Breast epithelium (tissue), 4 donors: Measurements from ENCODE around the gene HNF4A. TPM values are rescaled to one million over a fixed set of nuclear protein-coding genes. Genes with fewer than 3 reads are reported as not detected.
"Not testable (repeated sequence)": the region's sequence is repeated elsewhere in the genome, so short reads cannot be mapped to it uniquely, and the experiment has no call there.

Experiments used
- DNase-seq, 2 donors: peaks; one replicate each; pipeline ENCODE4 v3.0.0-alpha.2; 2019; ENCODE audit warnings: low spot score in 2 of 2
- H3K27ac ChIP-seq, 2 donors: fragments of 200-600 bp; sonication (generic) in 1 of 2; one replicate each; pipeline ENCODE4 v1.5.1; 2016 to 2019; ENCODE audit warnings: mild to moderate bottlenecking in 1 of 2
- H3K27me3 ChIP-seq, 2 donors: fragments of 200-600 bp; sonication (generic) in 1 of 2; one replicate each; pipeline versions ENCODE4 v1.5.1 to v1.6.0; 2017 to 2019; ENCODE audit warnings: control low read depth in 1 of 2, mild to moderate bottlenecking in 1 of 2
- H3K36me3 ChIP-seq: fragments of 200-600 bp; one replicate; pipeline ENCODE4 v1.5.1; 2019
- H3K4me1 ChIP-seq, 2 donors: fragments of 200-600 bp; sonication (generic); one replicate each; pipeline ENCODE4 v1.5.1; 2016 to 2019; ENCODE audit warnings: control low read depth in 1 of 2
- H3K4me3 ChIP-seq, 3 donors: fragments of 200-600 bp; sonication (generic); 1 replicate in 2 of 3; 2 replicates in 1 of 3; pipeline ENCODE4 v1.5.1; 2016 to 2019; ENCODE audit warnings: mild to moderate bottlenecking in 3 of 3, moderate library complexity in 2 of 3
- H3K9me3 ChIP-seq, 2 donors: fragments of 200-600 bp; sonication (generic) in 1 of 2; one replicate each; pipeline ENCODE4 v1.5.1; 2016 to 2019; ENCODE audit warnings: control low read depth in 1 of 2
- CTCF ChIP-seq, 3 donors: fragments of 450-650 bp; IDR thresholded peaks; one replicate each; pipeline ENCODE4 v1.5.1; 2016 to 2017; ENCODE audit warnings: antibody characterized with exemption in 3 of 3, mild to moderate bottlenecking in 3 of 3, moderate library complexity in 3 of 3
- POLR2A ChIP-seq: fragments of 450-650 bp; IDR thresholded peaks from one replicate; pipeline ENCODE4 v1.6.1; 2016; ENCODE audit warnings: antibody characterized with exemption, mild to moderate bottlenecking, moderate library complexity
- POLR2AphosphoS5 ChIP-seq, 3 donors: sonication (generic); formaldehyde crosslinking; IDR thresholded peaks; one replicate each; pipeline ENCODE4 v1.6.1; 2017; ENCODE audit warnings: antibody characterized with exemption in 3 of 3
- intact Hi-C: fragments of 100-400 bp; cut with DNase I; formaldehyde crosslinking; loops from one replicate; pipeline ENCODE4 v1.15.1; 2023; ENCODE audit warnings: low total_unique reads
- total RNA-seq, 3 donors: library from RNA; depleted of rRNA; stranded (reverse); fragments of >200 nt; gene quantifications; one replicate each; pipeline ENCODE4 v1.1.0, GENCODE V29; 2016

The HNF4A gene
- total RNA-seq, 3 donors from 2014 or later, result 1.6 TPM; not detected in 2

GRCh38 chr20:44471481-44471882, 116.0 kb downstream of the HNF4A start:
- Histone ChIP-seq H3K4me3 (no peak overlapping the region), H3K9me3 (no peaks in the 10 kb centered on the region)
- DNase-seq, result no peak

GRCh38 chr20:44472283-44472682, 116.8 kb downstream of the HNF4A start:
- H3K4me1 ChIP-seq, H3K4me3 ChIP-seq, H3K27ac ChIP-seq, H3K9me3 ChIP-seq, H3K27me3 ChIP-seq, H3K36me3 ChIP-seq, DNase-seq: not testable (repeated sequence)
- intact Hi-C loops, result loop anchor here (10.0 kb wide), 1 partner anchor 1893 kb away; no protein-coding TSS in a partner anchor

More at GRCh38 chr20:44471481-44471882, 116.0 kb downstream of the HNF4A start:
- H3K4me1 ChIP-seq, result peaks cover 0 to 2% of the 10 kb centered on the region in 2 donors
- no peak overlapping the region for H3K27ac ChIP-seq
- TF ChIP-seq POLR2AphosphoS5 (IDR thresholded peaks at IDR 0.05), result no peak
- peak in 2 of 3 donors; percentile 34 to 39 for TF ChIP-seq CTCF (IDR thresholded peaks at IDR 0.05)
- no peak for TF ChIP-seq POLR2A
- intact Hi-C loops, result loop anchor here (10.0 kb wide), 1 partner anchor 1893 kb away; no protein-coding TSS in a partner anchor
- H3K36me3 ChIP-seq, result no peaks in the 10 kb centered on the region
- no peaks in the 10 kb centered on the region for H3K27me3 ChIP-seq

GRCh38 chr20:44475372-44475693, 119.8 kb downstream of the HNF4A start:
- intact Hi-C loops, result loop anchor here (10.0 kb wide), 1 partner anchor 1889 kb away; no protein-coding TSS in a partner anchor
- H3K27me3 ChIP-seq, result no peaks in the 10 kb centered on the region
- TF ChIP-seq POLR2AphosphoS5 (IDR thresholded peaks at IDR 0.05), result no peak
- TF ChIP-seq CTCF (IDR thresholded peaks at IDR 0.05), result no peak
- TF ChIP-seq POLR2A, result no peak
- peak overlapping the region; percentile 92 to 93 for H3K27ac ChIP-seq
- peaks cover 4% of the 10 kb centered on the region for H3K36me3 ChIP-seq
- no peaks in the 10 kb centered on the region for H3K9me3 ChIP-seq
- peak overlapping the region; percentile 66 to 83 (median 83) for H3K4me3 ChIP-seq
- DNase-seq, result no peak
- H3K4me1 ChIP-seq, result peaks cover 0 to 4% of the 10 kb centered on the region in 2 donors

GRCh38 chr20:44475694-44476560, 120.4 kb downstream of the HNF4A start, which contains the start of gene TTPAL:
Gene TTPAL, plus strand, starts transcription at chr20:44475874. Its CDS starts 4,126 bp downstream, at chr20:44480000.
- H3K4me1 ChIP-seq, result peaks cover 0 to 4% of the 10 kb centered on the region in 2 donors
- H3K9me3 ChIP-seq, result no peaks in the 10 kb centered on the region
- H3K27me3 ChIP-seq, result no peaks in the 10 kb centered on the region
- TF ChIP-seq CTCF (IDR thresholded peaks at IDR 0.05), result peak in 1 of 3 donors; percentile 16
- peak; percentile 98 to 100 (median 99) for TF ChIP-seq POLR2AphosphoS5 (IDR thresholded peaks at IDR 0.05)
- TF ChIP-seq POLR2A, result peak; percentile 97
- peaks cover 4% of the 10 kb centered on the region for H3K36me3 ChIP-seq
- peak within 1 kb of the TSS; percentile 66 to 83 (median 83) for H3K4me3 ChIP-seq
- peak; percentile 86 to 89 for DNase-seq
- intact Hi-C loops, result loop anchor here (2.0 to 10.0 kb wide), 2 partner anchors 21 to 1889 kb away; no protein-coding TSS in a partner anchor
- peak within 1 kb of the TSS; percentile 92 to 93 for H3K27ac ChIP-seq

- TF ChIP-seq POLR2A (no peak), CTCF (IDR thresholded peaks at IDR 0.05) (no peak), POLR2AphosphoS5 (IDR thresholded peaks at IDR 0.05) (no peak)
- Histone ChIP-seq H3K27me3 (no peaks in the 10 kb centered on the region), H3K4me1 (peaks cover 0 to 4% of the 10 kb centered on the region in 2 donors), H3K4me3 (peak overlapping the region in 1 of 3 donors; percentile 66), H3K27ac (peak overlapping the region in 1 of 2 donors; percentile 92), H3K36me3 (peaks cover 4% of the 10 kb centered on the region), H3K9me3 (no peaks in the 10 kb centered on the region)
- no peak for DNase-seq
- intact Hi-C loops, result loop anchor here (2.0 to 10.0 kb wide), 2 partner anchors 20 to 1888 kb away; no protein-coding TSS in a partner anchor
Observed at GRCh38 chr20:44477151-44477550, 121.7 kb downstream of the HNF4A start.
